ENCODE measurements around the gene STX5. TPM values are rescaled to one million over a fixed set of nuclear protein-coding genes. Genes with fewer than 3 reads are reported as not detected.
"Not testable (repeated sequence)": the region's sequence is repeated elsewhere in the genome, so short reads cannot be mapped to it uniquely, and the experiment has no call there.

The STX5 gene
- total and polyA plus RNA-seq, 10 of the 15 experiments (the other 5 are each of a cell fraction or from before 2014, with no cell fraction given): 3.8 to 35.4 (median 27.4) TPM

DNA sequence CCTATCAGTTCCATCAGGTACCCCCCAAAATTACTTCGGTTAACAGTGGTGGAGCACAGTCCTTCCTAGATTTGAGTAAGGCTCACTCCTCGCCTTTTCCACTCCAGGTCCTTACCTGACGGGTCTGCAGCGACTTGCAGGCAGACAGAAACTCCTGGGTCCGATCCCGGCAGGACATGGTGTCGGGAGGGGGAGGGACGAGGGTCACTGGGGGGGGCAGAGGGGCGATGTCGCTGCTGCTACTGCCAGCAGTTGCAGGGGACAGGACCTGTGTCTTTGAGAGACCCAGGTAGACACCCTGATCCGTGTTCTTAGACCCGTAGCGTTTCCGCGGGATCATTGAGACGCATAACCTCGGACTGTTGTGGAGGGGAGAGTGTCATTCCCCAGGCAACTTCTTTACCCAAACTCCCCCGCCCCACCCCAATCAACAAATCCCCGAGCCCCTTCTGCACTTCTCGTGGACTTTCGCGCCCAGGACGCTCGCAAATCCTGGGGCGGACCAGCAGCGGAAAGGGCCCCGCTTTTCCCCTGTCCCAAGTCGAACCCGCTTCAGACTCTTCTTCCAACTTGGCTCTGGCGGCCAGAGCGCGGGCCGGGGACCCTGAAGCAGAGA, 839 bp downstream of the STX5 start (continued):
- TF ChIP-seq MEF2B (IDR thresholded peaks at IDR 0.05; ENCODE audit: partially characterized antibody, poor library complexity, severe bottlenecking): peak; percentile 23

DNA sequence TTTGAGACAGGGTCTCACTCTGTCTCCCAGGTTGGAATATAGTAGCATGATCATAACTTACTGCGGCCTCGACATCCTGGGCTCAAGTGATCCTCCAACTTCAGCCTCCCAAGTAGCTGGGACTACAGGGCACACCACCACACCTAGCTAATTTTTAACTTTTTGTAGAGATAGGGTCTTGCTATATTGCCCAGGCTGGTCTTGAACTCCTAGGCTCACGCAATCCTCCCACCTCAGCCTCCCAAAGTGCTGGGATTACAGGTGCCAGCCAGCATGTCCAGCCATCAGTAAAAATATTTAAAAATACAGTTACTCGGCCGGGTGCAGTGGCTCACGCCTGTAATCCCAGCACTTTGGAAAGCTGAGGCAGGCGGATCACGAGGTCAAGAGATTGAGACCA, 3.7 kb downstream of the STX5 start:
- H3K9ac ChIP-seq (ENCODE audit: control insufficient read depth, insufficient read depth, low read length); intact Hi-C loops (cut with micrococcal nuclease; ENCODE audit: unreplicated experiment); in situ Hi-C loops (cut with MboI); H3K9me3 ChIP-seq (replicated peaks; ENCODE audit: control insufficient read depth, insufficient read depth, low read length); H2AFZ ChIP-seq (ENCODE audit: control insufficient read depth, low read depth, low read length); FAIRE-seq; H4K20me1 ChIP-seq (ENCODE audit: control insufficient read depth, insufficient read depth); ATAC-seq; H3K4me3 ChIP-seq; H3K27ac ChIP-seq (ENCODE audit: control insufficient read depth, insufficient read depth); DNase-seq (ENCODE audit: low read depth, low spot score); BruUV-seq (replicated peaks); H3K4me1 ChIP-seq (ENCODE audit: control insufficient read depth, insufficient read depth, low read length); H3K27me3 ChIP-seq (replicated peaks in 1 of 2; ENCODE audit: control insufficient read depth in 2 of 2, insufficient read depth in 2 of 2, low read length in 1 of 2); H3K4me2 ChIP-seq (ENCODE audit: control insufficient read depth, insufficient read depth): not testable (repeated sequence)
- RAD21 ChIA-PET (ENCODE audit: unreplicated experiment): interaction anchor here (0.6 kb wide), 1 partner anchor 37 kb away, joined by 3 read pairs; no protein-coding TSS in a partner anchor
- POLR2A ChIA-PET: interaction anchor here (0.6 to 1.7 kb wide), 7 partner anchors 10 to 206 kb away, joined by 3 to 7 read pairs (median 4); partner anchors contain the start of genes B3GAT3 and ZBTB3
- Histone ChIP-seq H3K36me3 (ENCODE audit: control insufficient read depth in 2 of 2, insufficient read depth in 2 of 2, low read length in 1 of 2) (peaks cover 17 to 20% of the 10 kb centered on the region in 2 experiments), H3K79me2 (ENCODE audit: control insufficient read depth, insufficient read depth, low read length) (peaks cover 28% of the 10 kb centered on the region)
- CTCF ChIA-PET: interaction anchor here (0.6 to 1.5 kb wide), 3 partner anchors 23 to 1411 kb away, joined by 3 to 6 read pairs (median 3); partner anchors contain the start of genes NXF1 and TMEM179B
- 99% methylated on average over 8 of the region's 8 CpGs for WGBS (ENCODE audit: insufficient coverage, insufficient replicate concordance, low lambda C conversion rate, missing lambda C conversion rate)
- SMC1A ChIA-PET (ENCODE audit: uncharacterized antibody, unreplicated experiment): interaction anchor here (0.8 to 1.8 kb wide), 5 partner anchors 12 to 58 kb away, joined by 3 to 5 read pairs (median 5); no protein-coding TSS in a partner anchor

GRCh38 chr11:62823677-62824076, 8.2 kb downstream of the STX5 start:
- no peak for ATAC-seq
- no TSS peak for BruUV-seq (replicated peaks)
- ChIA-PET CTCF (no interaction called here), SMC1A (ENCODE audit: uncharacterized antibody, unreplicated experiment) (no interaction called here), POLR2A (interaction anchor here (1.0 to 1.3 kb wide), 2 partner anchors 9 to 14 kb away, joined by 3 read pairs; partner anchors contain the start of gene TEX54), RAD21 (ENCODE audit: unreplicated experiment) (no interaction called here)
- H3K4me3 ChIP-seq: no peak overlapping the region
- H2AFZ ChIP-seq (ENCODE audit: control insufficient read depth, low read depth, low read length): no peak overlapping the region
- 100% methylated on average over 3 of the region's 3 CpGs for WGBS (ENCODE audit: insufficient coverage, insufficient replicate concordance, low lambda C conversion rate, missing lambda C conversion rate)
- intact Hi-C loops (cut with micrococcal nuclease; ENCODE audit: unreplicated experiment) (no loop called here), in situ Hi-C loops (cut with MboI) (no loop called here)
- no peaks in the 10 kb centered on the region for H3K27me3 ChIP-seq (replicated peaks in 1 of 2; ENCODE audit: control insufficient read depth in 2 of 2, insufficient read depth in 2 of 2, low read length in 1 of 2)
- no peak overlapping the region for H3K4me2 ChIP-seq (ENCODE audit: control insufficient read depth, insufficient read depth)
- peaks cover 3% of the 10 kb centered on the region for H3K79me2 ChIP-seq (ENCODE audit: control insufficient read depth, insufficient read depth, low read length)
- no peak for FAIRE-seq
- DNase-seq (ENCODE audit: low read depth, low spot score): no peak
- peaks cover 23% of the 10 kb centered on the region in 2 experiments for H3K36me3 ChIP-seq (ENCODE audit: control insufficient read depth in 2 of 2, insufficient read depth in 2 of 2, low read length in 1 of 2)
- no peaks in the 10 kb centered on the region for H3K4me1 ChIP-seq (ENCODE audit: control insufficient read depth, insufficient read depth, low read length)
- no peak overlapping the region for H3K27ac ChIP-seq (ENCODE audit: control insufficient read depth, insufficient read depth)
- no peaks in the 10 kb centered on the region for H3K9me3 ChIP-seq (replicated peaks; ENCODE audit: control insufficient read depth, insufficient read depth, low read length)
- no peaks in the 10 kb centered on the region for H4K20me1 ChIP-seq (ENCODE audit: control insufficient read depth, insufficient read depth)
- no peak overlapping the region for H3K9ac ChIP-seq (ENCODE audit: control insufficient read depth, insufficient read depth, low read length)
- TF ChIP-seq RELB (IDR thresholded peaks at IDR 0.05; ENCODE audit: low read depth): no peak
- no peak for TF ChIP-seq BCLAF1 (IDR thresholded peaks at IDR 0.05)
- no peak for TF ChIP-seq E4F1 (IDR thresholded peaks at IDR 0.05; ENCODE audit: borderline replicate concordance, partially characterized antibody)
- TF ChIP-seq GATAD2B (conservative IDR thresholded peaks at IDR 0.05; ENCODE audit: low read depth): no peak
